Mesenchymal stem cell (in vitro differentiated cells and primary cell): ENCODE measurements around the gene OR2AG2.

Experiments
- DNase-seq: peaks from one replicate; pipeline ENCODE4 v3.0.0-alpha.2; 2013
- H2AFZ ChIP-seq: one replicate; pipeline ENCODE4 v1.6.1; 2013; ENCODE audit warnings: low read depth, mild to moderate bottlenecking, control low read depth, inconsistent platforms, low read length, moderate library complexity
- H2AK5ac ChIP-seq: 2 replicates; pipeline ENCODE4 v1.6.1; 2013; ENCODE audit warnings: low read length, moderate library complexity, mild to moderate bottlenecking, inconsistent platforms; ENCODE audit not compliant: severe bottlenecking
- H2BK120ac ChIP-seq: one replicate; pipeline ENCODE4 v1.6.1; 2013; ENCODE audit warnings: low read depth, mild to moderate bottlenecking, inconsistent platforms, low read length, moderate library complexity
- H2BK12ac ChIP-seq, 2 experiments: one replicate each; pipeline ENCODE4 v1.6.1; 2013; ENCODE audit warnings: inconsistent platforms in 2 of 2, low read length in 2 of 2, mild to moderate bottlenecking in 2 of 2, moderate library complexity in 2 of 2, control low read depth in 1 of 2
- H2BK15ac ChIP-seq: one replicate; pipeline ENCODE4 v1.6.1; 2013; ENCODE audit warnings: mild to moderate bottlenecking, low read depth, inconsistent platforms; ENCODE audit not compliant: poor library complexity, severe bottlenecking
- H2BK5ac ChIP-seq: 2 replicates; pipeline ENCODE4 v1.6.1; 2013; ENCODE audit warnings: low read depth, mild to moderate bottlenecking, low read length, control low read depth, inconsistent platforms; ENCODE audit not compliant: poor library complexity, severe bottlenecking
- H3K14ac ChIP-seq, 2 experiments: one replicate each; pipeline ENCODE4 v1.6.1; 2013; ENCODE audit warnings: inconsistent platforms in 2 of 2, low read length in 2 of 2, control low read depth in 1 of 2, mild to moderate bottlenecking in 1 of 2, moderate library complexity in 1 of 2
- H3K18ac ChIP-seq, 2 experiments: one replicate each; pipeline ENCODE4 v1.6.1; 2013; ENCODE audit warnings: inconsistent platforms in 2 of 2, low read length in 2 of 2, control low read depth in 1 of 2, low read depth in 1 of 2, mild to moderate bottlenecking in 1 of 2
- H3K23ac ChIP-seq, 2 experiments: one replicate each; pipeline ENCODE4 v1.6.1; 2013; ENCODE audit warnings: inconsistent platforms in 2 of 2, low read length in 2 of 2, mild to moderate bottlenecking in 2 of 2, moderate library complexity in 2 of 2, control low read depth in 1 of 2
- H3K27ac ChIP-seq: 2 replicates; pipeline ENCODE4 v1.5.1; 2013; ENCODE audit warnings: mild to moderate bottlenecking, moderate library complexity, low read length, control low read depth, inconsistent platforms; ENCODE audit not compliant: poor library complexity, severe bottlenecking
- H3K27me3 ChIP-seq, 2 experiments: 2 replicates each; pipeline versions ENCODE4 v1.6.1 to v1.7.0; 2013; ENCODE audit warnings: low read length in 2 of 2, mild to moderate bottlenecking in 2 of 2, moderate library complexity in 2 of 2, control low read depth in 1 of 2, inconsistent platforms in 1 of 2; ENCODE audit not compliant: control insufficient read depth in 1 of 2, insufficient read depth in 1 of 2
- H3K36me3 ChIP-seq, 2 experiments: 2 replicates each; pipeline versions ENCODE4 v1.6.1 to v1.7.0; 2013; ENCODE audit warnings: low read length in 2 of 2, control low read depth in 1 of 2, inconsistent platforms in 1 of 2, low read depth in 1 of 2, mild to moderate bottlenecking in 1 of 2; ENCODE audit not compliant: insufficient read depth in 2 of 2, control insufficient read depth in 1 of 2
- H3K4ac ChIP-seq, 2 experiments: one replicate each; pipeline ENCODE4 v1.6.1; 2013; ENCODE audit warnings: inconsistent platforms in 2 of 2, low read length in 2 of 2, mild to moderate bottlenecking in 2 of 2, moderate library complexity in 2 of 2, control low read depth in 1 of 2, low read depth in 1 of 2
- H3K4me1 ChIP-seq: 2 replicates; pipeline ENCODE4 v1.6.1; 2013; ENCODE audit warnings: low read depth, low read length, control low read depth; ENCODE audit not compliant: control insufficient read depth, insufficient read depth
- H3K4me2 ChIP-seq: 2 replicates; pipeline ENCODE4 v1.6.1; 2013; ENCODE audit warnings: low read length, mild to moderate bottlenecking, inconsistent platforms; ENCODE audit not compliant: poor library complexity, severe bottlenecking
- H3K4me3 ChIP-seq, 2 experiments: 2 replicates each; pipeline versions ENCODE4 v1.5.1 to v1.7.0; 2013; ENCODE audit warnings: low read length in 2 of 2, mild to moderate bottlenecking in 2 of 2, control low read depth in 1 of 2, low read depth in 1 of 2; ENCODE audit not compliant: insufficient read depth in 1 of 2
- H3K79me1 ChIP-seq: replicated peaks from 2 replicates; pipeline ENCODE4 v1.6.1; 2013; ENCODE audit warnings: mild to moderate bottlenecking, control low read depth, low read length, inconsistent platforms; ENCODE audit not compliant: poor library complexity, severe bottlenecking
- H3K9ac ChIP-seq: 2 replicates; pipeline ENCODE4 v1.7.0; 2013; ENCODE audit warnings: mild to moderate bottlenecking, low read length, moderate library complexity
- H3K9me3 ChIP-seq: 2 replicates; pipeline ENCODE4 v1.7.0; 2013; ENCODE audit warnings: mild to moderate bottlenecking, low read length; ENCODE audit not compliant: control insufficient read depth
- H4K8ac ChIP-seq: one replicate; pipeline ENCODE4 v1.6.1; 2013; ENCODE audit warnings: inconsistent platforms, mild to moderate bottlenecking, low read length, moderate library complexity
- H4K91ac ChIP-seq: one replicate; pipeline ENCODE4 v1.6.1; 2013; ENCODE audit warnings: mild to moderate bottlenecking, low read length, inconsistent platforms
- WGBS: methylation state at CpG from one replicate; pipeline ENCODE4 v1.1.7; 2013; ENCODE audit warnings: mixed read lengths; 5-methylcytosine and 5-hydroxymethylcytosine counted together

Gene OR2AG2

DNA sequence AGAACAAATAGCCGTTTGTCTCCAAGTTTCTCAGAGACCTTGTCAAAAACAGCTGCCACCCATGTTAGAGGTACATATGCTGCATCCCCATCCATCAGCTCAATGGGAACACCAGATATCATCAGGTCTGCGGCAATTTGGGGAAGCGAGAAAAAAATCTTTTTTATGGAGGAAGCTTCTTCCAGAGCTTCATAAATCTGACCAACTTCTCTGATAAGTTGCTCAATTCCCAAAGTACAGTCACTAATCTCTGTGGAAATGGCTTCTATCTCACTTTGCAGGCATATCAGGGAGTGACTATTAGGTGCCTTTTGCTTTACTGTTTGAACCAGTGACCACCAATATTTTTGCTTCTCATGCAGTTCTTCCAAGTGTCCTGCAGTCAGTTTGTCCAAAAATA lies 54.4 kb downstream of the OR2AG2 start:
- Histone ChIP-seq H3K14ac (no peak overlapping the region), H3K4ac (no peak overlapping the region), H3K4me3 (no peak overlapping the region), H3K4me1 (no peaks in the 10 kb centered on the region), H2BK120ac (no peak overlapping the region), H2AFZ (no peak overlapping the region), H3K4me2 (no peak overlapping the region), H2AK5ac (no peak overlapping the region), H2BK15ac (no peak overlapping the region), H4K8ac (no peak overlapping the region), H4K91ac (no peak overlapping the region), H2BK5ac (no peak overlapping the region), H3K27ac (no peak overlapping the region), H3K9me3 (no peaks in the 10 kb centered on the region), H2BK12ac (no peak overlapping the region), H3K23ac (no peak overlapping the region), H3K27me3 (peaks cover 0 to 25% of the 10 kb centered on the region in 2 experiments), H3K18ac (no peak overlapping the region), H3K79me1 (no peaks in the 10 kb centered on the region), H3K9ac (no peak overlapping the region), H3K36me3 (no peaks in the 10 kb centered on the region)
- 95% methylated on average over 3 of the region's 3 CpGs for WGBS
- DNase-seq, result no peak
